NOMO-1 (cell line): Measurements from ENCODE around the gene AMFR.

Experiments
- DNase-seq, 2 experiments: peaks; one replicate each; lab custom pipeline; 2025; ENCODE audit not compliant: unreplicated experiment in 2 of 2; lab: John Stamatoyannopoulos, UW

The AMFR gene

DNA sequence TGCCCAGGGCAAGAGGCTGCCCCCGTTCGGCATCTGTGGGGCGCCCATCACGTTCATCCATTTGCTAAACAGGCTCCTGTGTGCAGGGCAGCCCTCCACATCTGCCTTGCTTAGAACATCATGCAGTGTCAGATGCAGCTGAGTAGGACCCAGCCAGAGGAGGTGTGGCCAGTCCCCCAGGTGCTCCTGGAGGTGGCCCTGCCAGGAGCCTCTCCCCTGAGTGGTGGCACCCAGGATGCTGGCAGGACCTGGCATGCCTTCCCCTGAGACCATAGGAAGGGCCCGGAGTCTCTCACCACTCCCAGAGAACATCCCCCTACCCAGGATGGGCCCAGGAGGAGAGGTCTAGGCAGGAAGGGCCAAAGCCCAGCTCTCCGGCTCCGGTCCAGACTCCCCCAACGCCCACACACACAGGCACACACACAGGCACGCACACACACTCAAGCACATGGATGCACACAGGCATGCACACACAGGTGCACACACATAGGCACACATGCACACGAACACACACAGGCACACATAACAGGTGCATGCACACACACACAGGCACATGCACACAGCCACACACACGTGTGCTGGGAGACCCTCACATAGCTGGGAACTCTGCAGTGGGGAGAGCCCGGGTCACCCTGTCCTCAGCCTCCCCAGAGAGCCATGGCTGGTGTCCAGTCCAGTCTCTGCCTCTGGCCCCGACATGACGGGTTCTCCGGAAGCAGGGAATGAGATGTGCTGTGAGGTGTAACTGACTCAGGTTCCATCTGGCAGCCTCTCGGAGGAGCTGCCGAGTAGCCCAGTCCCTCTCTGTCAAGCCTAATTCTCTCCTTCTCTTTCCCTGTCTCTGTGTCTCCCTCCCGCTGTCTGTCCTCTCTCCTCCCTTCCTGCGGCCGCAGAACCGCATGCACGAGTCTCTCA, 74.6 kb downstream of the AMFR start:
- no peak for DNase-seq

DNA sequence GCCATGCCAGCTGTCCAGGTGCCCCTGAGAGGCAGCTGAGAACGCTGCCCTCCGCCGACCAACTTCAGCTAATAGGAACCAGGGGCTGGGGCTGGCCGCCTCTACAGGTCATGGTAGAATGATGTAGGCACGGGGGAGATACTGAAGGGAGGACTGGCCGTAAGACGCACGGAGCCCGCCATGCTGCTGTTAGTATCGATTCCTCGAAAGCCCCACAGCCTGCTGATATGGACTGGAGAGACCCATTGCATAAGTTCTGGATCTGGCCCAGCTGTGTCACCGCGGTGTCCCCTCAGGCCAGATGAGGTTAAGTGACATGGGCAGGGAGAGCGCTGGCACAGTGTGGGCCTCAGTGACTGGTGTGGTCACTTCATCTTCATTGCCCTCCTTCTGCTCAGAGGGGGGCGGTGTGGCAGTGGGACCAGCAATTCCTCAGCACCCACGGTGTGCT, 75.6 kb downstream of the AMFR start:
- no peak for DNase-seq

DNA sequence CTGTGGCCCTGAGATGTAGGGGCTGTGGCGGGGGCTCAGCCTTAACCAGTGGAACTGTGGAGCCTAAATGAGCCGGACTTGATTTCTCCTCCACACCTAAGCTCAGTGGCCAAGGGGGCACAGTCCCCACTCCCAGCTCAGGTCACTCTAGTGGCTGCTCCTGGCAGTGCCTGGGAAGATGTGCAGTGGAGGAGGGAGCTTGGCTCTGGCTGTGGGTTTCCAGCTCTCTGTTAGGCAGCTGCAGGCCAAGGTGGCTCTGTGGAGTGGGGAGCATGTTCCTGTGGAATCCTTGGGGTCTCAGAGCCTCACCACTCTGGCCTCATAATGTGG, 76.3 kb downstream of the AMFR start:
- no peak for DNase-seq

DNA sequence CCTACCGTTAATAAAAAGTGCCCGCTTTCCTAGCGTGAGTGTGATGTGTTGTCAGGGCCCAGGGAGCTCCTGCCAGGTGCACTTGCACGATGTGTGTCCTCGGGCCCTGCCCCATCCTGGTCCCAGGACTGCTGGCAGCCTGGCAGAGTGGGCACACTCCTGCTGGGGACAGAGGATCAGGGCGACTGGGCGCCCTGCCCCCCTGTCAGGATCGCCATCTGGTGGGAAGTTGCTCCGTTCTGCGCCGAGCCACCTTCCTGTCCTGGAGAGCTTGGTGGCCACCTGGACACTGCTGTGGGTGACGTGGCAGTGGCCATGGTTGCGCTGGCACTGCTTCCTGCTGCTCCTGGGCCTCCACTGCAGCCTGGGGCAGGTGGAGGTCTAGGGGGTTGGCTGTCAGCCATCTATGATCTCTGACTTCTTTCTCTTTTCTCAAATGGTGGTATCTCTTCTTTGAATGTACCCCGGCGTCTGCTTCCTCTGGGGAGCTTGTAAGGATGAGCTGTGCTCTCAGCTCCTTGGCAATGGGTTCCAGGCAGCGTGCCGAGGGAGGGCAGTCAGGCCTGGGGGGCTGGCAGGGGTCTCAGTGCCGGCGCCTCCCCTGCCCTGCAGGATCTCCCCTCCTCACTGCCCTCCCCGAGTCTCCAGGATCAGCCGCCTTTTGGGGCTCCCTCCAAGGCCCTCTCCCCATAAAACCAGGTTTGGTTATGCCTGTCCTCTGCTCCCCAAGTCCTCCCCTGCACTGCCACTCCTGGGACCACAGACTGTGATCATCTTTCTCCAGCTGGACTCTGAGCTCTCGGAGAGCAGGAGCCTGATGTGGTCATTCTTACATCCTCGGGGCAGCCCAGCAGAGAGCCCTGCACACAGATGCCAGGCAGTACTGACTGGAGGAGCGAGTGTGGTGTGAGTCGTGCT, 76.9 kb downstream of the AMFR start:
- DNase-seq, result peak in 1 of 2 experiments; percentile 3

DNA sequence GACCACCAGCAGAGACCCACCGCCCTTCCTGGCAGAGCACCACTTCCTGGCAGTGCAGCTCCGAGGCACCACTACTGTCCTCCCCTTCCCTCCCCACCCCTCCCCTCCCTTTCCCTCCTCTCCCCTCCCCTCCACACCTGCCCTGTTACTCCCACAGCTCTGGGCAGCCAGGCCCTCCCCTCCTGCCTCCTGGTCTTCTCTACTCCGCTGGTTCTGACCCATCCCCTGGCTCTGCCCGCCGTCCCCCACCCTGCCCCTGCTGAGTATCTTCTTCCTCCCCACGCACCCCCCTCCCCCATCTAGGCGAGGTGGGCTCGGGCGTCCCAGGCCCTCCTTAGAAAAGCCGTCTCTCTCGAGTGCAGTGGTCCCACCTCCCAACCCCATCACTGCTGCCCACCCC, 77.7 kb downstream of the AMFR start:
- DNase-seq, result no peak

DNA sequence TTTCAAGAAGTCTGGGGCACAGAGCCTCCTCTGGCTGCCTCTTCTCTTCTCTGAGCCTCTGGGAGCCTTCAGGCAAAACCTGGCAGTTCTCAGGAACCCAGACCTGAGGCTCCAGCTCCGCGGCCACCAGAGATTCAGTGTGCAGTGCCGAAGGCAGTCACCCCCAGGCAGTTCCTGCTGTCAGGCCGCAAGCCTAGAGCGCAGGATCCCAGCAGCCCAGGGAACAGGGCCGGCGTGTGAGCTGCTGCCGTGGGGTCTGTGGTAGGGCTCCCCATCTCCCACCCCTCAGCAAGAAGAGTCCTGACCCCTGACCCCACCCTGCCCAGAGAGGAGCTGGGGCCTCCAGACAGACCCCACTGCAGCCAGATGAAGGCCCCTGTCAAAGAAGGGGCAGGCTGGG, 78.2 kb downstream of the AMFR start:
- no peak for DNase-seq

DNA sequence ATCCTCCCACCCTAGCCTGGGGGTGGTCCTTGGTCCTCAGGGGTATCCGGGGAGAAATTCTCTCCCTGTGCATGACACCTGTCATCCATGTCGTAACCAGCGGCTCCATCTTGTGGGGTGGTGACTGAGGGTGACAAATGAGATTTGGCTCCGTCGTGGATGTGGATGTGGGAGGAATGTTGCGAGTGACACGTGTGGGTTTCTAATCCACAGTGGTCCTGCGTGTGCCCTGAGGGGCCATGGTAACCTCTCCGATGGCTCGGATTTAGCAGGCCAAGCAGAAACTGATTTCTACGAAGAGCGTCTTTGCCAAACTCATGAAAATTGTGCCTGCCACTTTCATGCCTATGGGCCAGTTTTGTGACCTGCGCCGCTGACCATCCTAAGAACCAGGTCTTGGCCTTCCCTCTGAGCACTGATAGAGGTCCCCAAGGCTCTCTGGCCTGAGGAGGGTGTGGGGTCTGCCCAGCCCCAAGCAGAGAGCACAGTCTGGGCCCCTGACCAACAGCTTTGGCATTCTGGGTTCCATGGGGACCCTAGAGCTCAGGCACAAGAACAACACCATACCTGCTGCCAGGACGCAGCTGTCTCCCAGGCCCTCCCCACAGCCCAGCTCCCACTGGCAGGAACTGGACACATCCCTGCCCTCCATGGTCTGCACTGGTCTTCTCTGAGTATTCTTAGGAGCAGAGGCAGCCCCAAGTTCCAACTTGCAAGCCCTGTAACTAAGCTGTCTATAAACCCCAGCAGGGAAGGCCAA, 79.0 kb downstream of the AMFR start:
- no peak for DNase-seq

DNA sequence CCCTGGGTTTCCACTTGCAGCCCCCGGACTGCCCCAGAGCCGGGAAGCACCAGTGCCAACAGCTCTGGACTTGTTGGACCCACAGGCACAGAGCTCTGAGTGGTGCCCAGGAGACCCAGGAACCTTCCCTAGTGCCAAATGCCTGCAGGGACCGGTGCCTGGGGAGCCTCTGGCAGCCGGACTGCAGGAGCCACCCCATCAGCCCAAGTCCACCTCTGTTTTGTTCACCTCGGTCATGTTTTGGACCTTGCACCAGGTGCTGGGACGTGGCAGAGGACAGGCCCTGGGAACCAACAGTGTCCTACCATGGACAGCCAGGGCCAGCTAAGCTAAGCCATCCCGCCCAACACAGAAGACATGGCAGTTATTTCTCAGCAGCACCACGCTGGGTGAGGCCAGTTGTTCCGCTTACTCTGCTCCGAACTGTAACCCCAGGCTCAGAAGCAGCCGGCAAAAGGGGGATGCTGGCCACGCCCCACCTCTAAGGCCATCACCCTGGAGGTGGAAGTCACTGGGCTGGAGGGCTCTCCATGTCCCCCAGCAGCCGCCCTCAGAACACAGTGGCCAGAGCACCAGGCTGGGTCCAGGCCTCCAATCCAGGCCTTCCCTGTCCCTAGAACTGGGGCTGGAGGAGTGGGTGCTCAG, 79.8 kb downstream of the AMFR start:
- no peak for DNase-seq

DNA sequence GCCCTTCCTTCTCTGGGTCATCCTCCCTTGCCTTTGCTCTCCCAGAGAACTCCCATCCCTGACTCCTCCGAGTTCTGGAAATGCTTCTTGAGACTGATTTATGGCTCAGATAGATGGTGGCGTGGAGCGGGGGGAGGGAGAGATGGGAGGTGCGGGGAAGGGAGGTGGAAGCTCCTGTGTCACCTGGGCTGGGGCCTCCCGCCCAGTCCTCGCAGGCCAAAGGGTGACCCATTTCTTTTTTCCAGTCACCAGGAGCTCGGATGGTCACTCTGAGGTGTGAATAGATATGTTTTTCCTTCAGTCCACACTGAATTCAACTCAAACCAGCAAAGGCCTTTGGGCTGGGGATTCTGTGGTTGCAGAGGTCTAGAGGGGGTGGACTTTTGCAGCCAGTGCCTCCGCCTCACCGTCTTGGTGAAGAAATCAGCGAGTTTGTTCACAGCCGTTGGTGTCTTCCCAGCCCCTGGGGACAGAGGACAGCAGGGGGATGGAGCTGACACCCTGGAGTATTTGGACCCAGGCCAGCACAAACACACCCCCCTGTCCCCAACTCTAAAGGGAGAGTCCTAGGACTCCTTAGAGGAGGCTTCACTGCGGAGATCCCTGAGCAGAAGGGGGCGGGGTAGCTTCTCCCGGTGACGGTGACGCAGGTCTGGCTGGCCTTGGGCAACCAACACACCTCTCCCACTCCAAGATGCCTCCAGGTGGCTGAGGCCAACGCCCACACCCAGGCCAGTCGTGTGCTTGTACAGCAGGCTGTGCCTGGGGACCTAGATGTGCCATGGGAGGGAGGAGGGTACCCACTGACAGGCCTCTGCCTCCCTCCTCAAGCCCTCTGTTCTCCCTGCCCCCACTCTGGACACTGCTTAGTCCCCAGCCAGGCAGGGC, 80.6 kb downstream of the AMFR start:
- no peak for DNase-seq

DNA sequence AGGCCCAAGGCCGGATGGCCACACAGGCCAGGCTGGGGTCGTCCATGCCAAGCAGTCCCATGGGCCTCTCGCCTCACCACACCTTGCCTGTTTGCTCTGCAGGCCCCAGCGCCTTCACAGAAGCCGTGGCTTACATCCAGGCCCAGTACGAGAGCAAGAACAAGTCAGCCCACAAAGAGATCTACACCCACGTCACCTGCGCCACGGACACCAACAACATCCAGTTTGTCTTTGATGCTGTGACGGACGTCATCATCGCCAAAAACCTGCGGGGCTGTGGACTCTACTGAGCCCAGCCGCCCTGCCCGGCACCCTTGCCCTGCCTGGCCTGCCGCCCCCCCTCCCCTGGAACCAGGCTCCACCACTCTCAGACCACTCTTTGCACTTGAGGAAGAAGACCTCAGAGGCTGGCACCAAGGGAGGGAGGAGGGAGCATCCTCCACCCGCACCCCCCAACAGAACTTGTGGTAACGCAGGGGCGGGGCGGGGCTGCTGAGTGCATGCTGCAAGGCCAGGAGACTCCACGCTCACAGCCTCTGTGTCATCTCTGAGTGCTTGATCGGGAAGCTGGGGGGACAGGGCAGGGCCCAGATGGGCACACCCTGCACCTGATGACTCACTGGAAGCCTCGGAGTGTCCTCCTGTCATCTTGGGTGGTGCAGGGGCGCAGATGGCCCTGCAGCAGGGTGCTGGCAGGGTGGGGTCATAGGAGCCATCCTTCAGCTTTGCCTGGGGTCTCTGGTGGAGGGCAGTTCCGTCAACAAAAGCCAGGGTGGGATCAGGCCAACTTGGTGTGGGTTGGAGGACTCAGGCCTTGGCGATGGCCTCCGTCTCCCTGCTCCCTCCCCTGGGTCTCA, 81.5 kb downstream of the AMFR start:
- DNase-seq, result no peak

DNA sequence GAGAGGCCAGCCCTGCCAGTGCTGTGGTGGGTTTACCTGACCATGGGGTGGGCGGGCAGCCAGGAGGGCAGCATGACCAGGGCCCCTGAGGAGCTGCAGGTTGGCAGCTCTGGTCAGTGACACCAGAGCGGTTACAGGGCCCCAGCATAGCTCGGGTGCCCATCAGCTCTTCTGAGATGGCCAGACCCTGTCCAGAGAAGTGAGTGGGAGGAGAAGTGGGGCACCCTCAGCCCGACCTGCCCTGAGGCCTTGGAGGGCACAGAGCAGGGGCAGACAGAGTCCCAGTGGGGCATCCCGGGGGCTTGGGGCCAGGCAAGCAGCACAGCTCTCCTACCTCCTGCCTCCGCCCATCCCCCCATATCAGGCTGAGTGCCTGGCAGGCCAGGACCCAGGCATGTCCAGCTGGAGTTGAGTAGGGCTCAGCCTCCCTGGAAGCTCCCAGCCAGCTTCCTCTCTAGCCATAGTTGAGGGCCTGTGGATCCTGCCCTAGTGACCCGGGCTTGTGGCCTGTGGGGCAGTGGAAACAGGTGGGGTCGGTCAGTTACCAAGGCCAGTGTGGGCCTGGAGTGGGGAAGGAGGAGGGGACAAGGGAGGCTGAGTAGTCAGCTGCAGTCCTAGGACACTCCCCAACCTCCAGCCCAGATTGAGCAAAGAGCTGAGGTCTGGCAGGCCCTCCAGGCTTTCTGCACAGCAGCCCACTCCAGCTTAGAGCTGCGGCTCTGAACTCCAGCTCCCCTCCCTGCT, 83.5 kb downstream of the AMFR start:
- no peak for DNase-seq

DNA sequence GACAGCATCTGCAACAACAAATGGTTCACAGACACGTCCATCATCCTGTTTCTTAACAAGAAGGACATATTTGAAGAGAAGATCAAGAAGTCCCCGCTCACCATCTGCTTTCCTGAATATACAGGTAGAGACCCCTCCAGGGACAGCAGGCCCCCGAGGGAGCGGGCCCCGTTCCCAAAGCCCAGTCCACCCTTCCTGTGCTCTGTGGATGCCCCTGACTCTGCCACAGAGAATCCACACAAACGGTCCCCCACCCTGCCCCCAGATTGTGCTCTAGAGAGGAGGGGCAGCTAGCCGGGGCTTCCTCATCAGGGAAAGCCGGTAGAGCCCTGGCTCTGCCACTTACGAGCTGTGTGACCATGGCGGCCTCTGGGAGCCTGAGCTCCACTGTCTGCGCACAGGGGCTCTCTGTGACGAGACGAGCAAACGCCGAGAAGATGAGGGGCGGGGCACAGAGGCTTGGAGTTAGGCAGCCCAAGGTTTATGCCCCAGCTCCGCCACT, 84.4 kb downstream of the AMFR start:
- no peak for DNase-seq

DNA sequence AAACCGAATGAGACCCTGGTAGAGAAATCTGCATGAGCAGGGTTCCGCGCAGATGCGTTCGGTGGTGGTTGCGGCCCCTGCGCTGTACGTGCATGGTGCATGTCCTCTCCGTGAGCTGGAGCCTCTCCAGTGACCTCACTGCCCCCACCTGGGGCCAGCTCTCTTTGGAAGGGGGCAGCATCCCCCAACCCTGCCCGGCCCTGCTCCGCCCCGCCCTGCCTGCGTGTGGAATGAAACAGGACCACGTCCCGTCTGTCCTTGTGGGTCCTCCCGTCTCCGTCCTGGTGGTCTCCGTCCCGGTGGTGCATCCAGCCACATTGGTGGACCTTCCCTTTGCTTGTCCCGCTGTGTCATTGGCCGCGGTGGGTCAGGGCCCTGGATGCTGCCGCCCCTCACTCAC, 84.9 kb downstream of the AMFR start:
- DNase-seq, result no peak

DNA sequence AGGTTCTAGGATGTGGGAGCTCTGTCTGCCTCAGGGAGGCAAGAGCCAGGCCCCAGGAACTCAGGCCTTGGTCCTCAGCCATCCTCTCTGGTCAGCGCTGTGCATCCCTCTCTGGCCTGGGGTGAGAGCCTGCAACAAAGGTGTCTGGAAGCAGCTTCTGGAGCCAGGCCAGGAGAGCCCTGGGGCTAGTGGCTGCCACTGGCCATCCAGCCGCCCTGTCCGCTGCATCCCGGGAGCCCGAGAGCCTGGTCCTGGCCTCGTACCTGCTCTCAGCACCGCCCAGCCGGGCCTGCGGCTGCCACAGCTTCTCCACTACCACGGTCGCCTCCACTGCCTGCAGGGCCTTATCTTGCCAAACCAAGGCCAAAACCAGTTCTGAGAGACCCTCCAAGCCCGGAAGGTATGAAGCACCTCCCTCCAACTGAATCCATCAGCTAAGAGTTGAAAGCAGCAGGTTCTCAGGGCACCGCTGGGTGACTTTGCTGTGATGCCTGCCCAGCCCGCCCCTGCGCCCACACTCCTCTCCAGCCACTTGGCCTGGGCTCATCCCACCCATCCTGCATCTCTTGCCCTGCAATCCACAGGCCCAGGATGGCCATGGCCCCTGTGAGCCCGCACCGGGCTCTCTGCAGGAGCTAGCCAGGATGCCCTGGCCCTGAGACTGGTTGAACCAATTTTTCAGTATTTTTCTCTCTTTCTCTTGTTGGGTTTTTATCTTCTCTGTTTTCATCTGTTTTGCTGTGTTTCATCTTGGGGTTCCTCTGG, 85.7 kb downstream of the AMFR start:
- no peak for DNase-seq

DNA sequence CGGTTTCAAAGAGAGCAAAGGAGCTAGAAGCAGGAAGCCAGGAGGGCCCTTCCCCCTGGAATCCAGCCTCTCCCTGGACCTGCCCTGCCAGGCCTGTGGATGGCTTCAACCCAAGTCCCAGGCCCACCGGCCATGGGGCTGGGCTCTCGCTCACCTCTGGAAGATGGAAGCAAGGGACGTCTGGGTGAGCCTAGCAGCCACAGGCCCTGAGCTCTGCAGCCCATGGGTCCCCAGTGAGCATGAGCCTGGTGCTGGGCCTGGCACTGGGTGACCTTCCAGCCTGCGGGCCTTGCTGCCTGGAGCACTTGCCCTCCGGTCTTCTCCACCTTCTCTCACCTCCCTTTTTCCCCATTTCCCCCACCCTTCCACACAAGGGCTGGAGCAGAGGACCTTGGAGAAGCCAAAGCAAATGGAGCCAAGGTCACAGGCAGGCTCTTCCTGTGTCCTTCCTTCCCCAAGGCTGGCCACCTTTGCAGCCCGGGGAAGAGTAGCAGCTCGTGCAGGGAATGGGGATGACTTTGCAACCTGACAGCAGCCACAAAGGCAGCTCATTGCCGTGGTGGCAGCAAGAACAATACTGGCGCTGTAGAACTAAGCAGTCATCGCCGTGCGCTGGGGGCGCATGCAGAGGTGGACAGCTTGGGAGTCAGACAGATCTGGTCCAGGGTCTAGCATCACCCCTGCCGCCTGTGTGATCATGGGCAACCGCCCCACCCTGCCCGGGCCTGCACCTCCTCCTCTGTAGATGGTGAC, 86.6 kb downstream of the AMFR start:
- no peak for DNase-seq

DNA sequence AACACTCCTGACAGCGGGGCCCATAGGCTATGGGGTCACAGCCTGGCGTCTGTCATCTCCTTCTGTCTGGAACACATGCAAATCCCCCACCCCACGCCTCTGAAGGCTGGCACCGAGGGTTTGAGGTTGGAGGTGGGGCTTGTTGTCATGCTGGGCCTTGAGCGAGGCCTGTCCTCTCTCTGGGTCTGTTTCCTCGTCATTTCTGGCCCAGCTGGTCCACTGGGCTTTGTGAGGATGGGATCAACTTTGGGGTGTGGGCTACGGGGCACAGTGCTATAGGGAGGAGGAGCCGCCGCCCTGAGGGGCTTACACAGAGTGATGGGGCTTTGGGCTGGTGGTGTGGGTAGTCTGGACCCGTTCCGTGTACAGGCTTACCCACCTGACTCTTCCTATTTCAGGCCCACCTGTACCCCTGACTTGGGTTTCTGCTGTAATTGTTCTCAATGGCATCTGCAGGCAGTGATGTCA, 87.5 kb downstream of the AMFR start:
- DNase-seq, result no peak
